GM23338 (cell line): ENCODE results near the gene SYT17. TPM values are rescaled to one million over a fixed set of nuclear protein-coding genes. Genes with fewer than 3 reads are reported as not detected.
A peak's percentile ranks its signal among the peaks of the same experiment; 100 is the strongest.

Experiments
- ATAC-seq: fragments of 200-7000 bp; cut with Tn5 transposase; 3 replicates; pipeline ENCODE4 v1.9.1; 2020
- DNase-seq: peaks from one replicate; pipeline ENCODE4 v3.0.0-alpha.2; 2015; ENCODE audit warnings: low spot score
- H2AFZ ChIP-seq: fragments of 200-600 bp; sonication (generic); 2 replicates; pipeline ENCODE4 v1.8.0; 2016; ENCODE audit warnings: antibody characterized with exemption, mild to moderate bottlenecking, moderate library complexity
- H3F3A ChIP-seq: fragments of 200-600 bp; sonication (generic); replicated peaks from 2 replicates; pipeline ENCODE4 v1.8.0; 2017; ENCODE audit warnings: antibody characterized with exemption, mixed run types, low read depth
- H3K27ac ChIP-seq: fragments of 200-600 bp; sonication (generic); 2 replicates; pipeline ENCODE4 v1.6.1; 2016; ENCODE audit warnings: low read depth
- H3K27me3 ChIP-seq: fragments of 200-600 bp; sonication (generic); 2 replicates; pipeline ENCODE4 v1.8.0; 2016; ENCODE audit warnings: mild to moderate bottlenecking, mixed run types, moderate library complexity; ENCODE audit not compliant: insufficient read depth
- H3K36me3 ChIP-seq: fragments of 200-600 bp; sonication (generic); 2 replicates; pipeline ENCODE4 v1.8.0; 2016; ENCODE audit warnings: mild to moderate bottlenecking; ENCODE audit not compliant: insufficient read depth
- H3K4me1 ChIP-seq: fragments of 200-600 bp; sonication (generic); 2 replicates; pipeline ENCODE4 v1.8.0; 2016; ENCODE audit warnings: mild to moderate bottlenecking, moderate library complexity; ENCODE audit not compliant: insufficient read depth
- H3K4me2 ChIP-seq: fragments of 200-600 bp; sonication (generic); 2 replicates; pipeline ENCODE4 v1.7.1; 2017; ENCODE audit warnings: mixed run types
- H3K4me3 ChIP-seq: fragments of 200-600 bp; sonication (generic); 2 replicates; pipeline ENCODE4 v1.6.1; 2016; ENCODE audit warnings: mixed run types
- H3K79me2 ChIP-seq: fragments of 200-600 bp; sonication (generic); replicated peaks from 2 replicates; pipeline ENCODE4 v1.8.0; 2017; ENCODE audit warnings: mild to moderate bottlenecking; ENCODE audit not compliant: insufficient read depth
- H3K9me2 ChIP-seq: fragments of 200-600 bp; sonication (generic); 2 replicates; pipeline ENCODE4 v1.8.0; 2017; ENCODE audit not compliant: insufficient read depth
- H4K20me1 ChIP-seq: fragments of 200-600 bp; sonication (generic); replicated peaks from 2 replicates; pipeline ENCODE4 v1.8.0; 2017; ENCODE audit warnings: mild to moderate bottlenecking; ENCODE audit not compliant: insufficient read depth
- H3K27ac Mint-ChIP-seq: 2 replicates; pipeline ENCODE4 v1.8.0; 2020; ENCODE audit warnings: inconsistent platforms, mild to moderate bottlenecking, moderate library complexity, mixed read lengths
- H3K27me3 Mint-ChIP-seq: 3 replicates; pipeline ENCODE4 v1.8.0; 2022; ENCODE audit warnings: low read depth, mild to moderate bottlenecking, moderate library complexity, mixed read lengths, inconsistent platforms; ENCODE audit not compliant: insufficient read depth, poor library complexity
- H3K36me3 Mint-ChIP-seq: 3 replicates; pipeline ENCODE4 v1.8.0; 2021; ENCODE audit warnings: low read depth, mild to moderate bottlenecking, inconsistent platforms, moderate library complexity, mixed read lengths
- H3K4me1 Mint-ChIP-seq: 3 replicates; pipeline ENCODE4 v1.8.0; 2020; ENCODE audit warnings: mild to moderate bottlenecking, inconsistent platforms, mixed read lengths
- H3K4me3 Mint-ChIP-seq: 3 replicates; pipeline ENCODE4 v1.8.0; 2021; ENCODE audit warnings: moderate library complexity, mild to moderate bottlenecking, inconsistent platforms, mixed read lengths
- H3K9me3 Mint-ChIP-seq: 3 replicates; pipeline ENCODE4 v1.8.0; 2020; ENCODE audit warnings: moderate library complexity, mild to moderate bottlenecking, inconsistent platforms, mixed read lengths
- CREB1 ChIP-seq: fragments of 250-450 bp; sonication (Bioruptor Pico); IDR thresholded peaks from 2 replicates; pipeline ENCODE4 v1.5.0; 2020; ENCODE audit warnings: low read depth, mild to moderate bottlenecking, moderate library complexity
- EZH2 ChIP-seq: fragments of 200-600 bp; sonication (generic); IDR thresholded peaks from one replicate; pipeline ENCODE4 v1.8.0; 2017; ENCODE audit warnings: antibody characterized with exemption, mild to moderate bottlenecking, low read depth; ENCODE audit not compliant: unreplicated experiment
- EZH2phosphoT487 ChIP-seq: fragments of 200-600 bp; sonication (generic); IDR thresholded peaks from one replicate; pipeline ENCODE4 v1.8.1; 2018; ENCODE audit warnings: antibody characterized with exemption; ENCODE audit not compliant: unreplicated experiment
- JUNB ChIP-seq: IDR thresholded peaks from one replicate; pipeline ENCODE4 v1.6.1; 2016; ENCODE audit warnings: antibody characterized with exemption; ENCODE audit not compliant: unreplicated experiment
- STAT1 ChIP-seq: IDR thresholded peaks from one replicate; pipeline ENCODE4 v1.6.1; 2016; ENCODE audit warnings: antibody characterized with exemption; ENCODE audit not compliant: unreplicated experiment
- ZNF114 ChIP-seq: fragments of 250-450 bp; sonication (Bioruptor Pico); IDR thresholded peaks from 2 replicates; pipeline ENCODE4 v1.5.0; 2020; ENCODE audit warnings: mild to moderate bottlenecking, moderate library complexity
- polyA plus RNA-seq: library from polyadenylated mRNA; unstranded; fragments of >200 nt; fragmentation: Nextera tagmentation; extraction: Ambion mirVana; gene quantifications from 2 replicates; pipeline ENCODE4 v1.2.1, GENCODE V29; 2016
- total RNA-seq: library from RNA; depleted of rRNA; stranded (reverse); fragments of >200 nt; shearing (Covaris generic); gene quantifications from 2 replicates; pipeline ENCODE4 v1.2.3, GENCODE V29; 2014
- TF ChIP-seq, protein P1 (sequence below): fragments of 250-450 bp; sonication (Bioruptor Pico); IDR thresholded peaks from 2 replicates; pipeline ENCODE4 v1.5.0; 2020; ENCODE audit warnings: mild to moderate bottlenecking, moderate library complexity

The SYT17 gene
- total and polyA plus RNA-seq, 2 experiments from 2014 or later = 5.3 to 9.5 TPM

DNA sequence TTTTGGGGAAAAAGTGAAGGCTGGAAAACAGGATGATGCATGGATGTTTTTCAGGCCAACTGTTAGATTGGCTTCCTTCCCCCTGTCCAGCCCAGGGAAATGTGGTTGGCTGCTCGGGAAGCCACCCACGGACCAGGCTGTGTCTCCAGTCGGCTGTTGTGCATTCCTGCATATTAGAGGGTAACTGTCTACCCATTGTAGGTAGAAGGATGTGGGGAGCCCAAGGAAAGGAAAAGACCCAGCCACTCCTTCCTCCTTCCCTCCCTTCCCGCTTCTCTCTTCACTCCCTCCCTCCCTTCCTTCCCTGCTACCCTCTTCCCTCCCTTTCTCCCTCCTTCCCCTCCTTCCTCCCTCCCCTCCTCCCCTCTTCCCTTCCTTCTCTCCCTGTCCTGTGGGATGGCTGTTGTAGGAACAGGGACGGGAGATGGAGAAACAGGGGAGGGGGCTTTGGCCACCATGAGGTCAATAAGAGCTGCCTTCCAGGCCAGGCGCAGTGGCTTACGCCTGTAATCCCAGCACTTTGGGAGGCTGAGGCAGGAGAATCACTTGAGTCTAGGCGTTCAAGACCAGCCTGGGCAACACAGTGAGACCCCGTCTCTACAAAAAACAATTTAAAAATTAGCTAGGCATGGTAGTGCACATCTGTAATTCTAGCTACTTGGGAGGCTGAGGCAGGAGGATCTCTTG, 16.9 kb downstream of the SYT17 start:
- no peak overlapping the region; the same call in 1 of the 2 replicates for H3K27ac ChIP-seq
- peak overlapping the region; percentile 11; the same call in 1 of the 2 replicates for H3K4me3 ChIP-seq
- Mint-ChIP-seq H3K27ac (no peak overlapping the region), H3K27me3 (peaks cover 6% of the 10 kb centered on the region), H3K4me3 (no peak overlapping the region), H3K36me3 (peaks cover 15% of the 10 kb centered on the region; the same call in 2 of the 3 replicates), H3K4me1 (peaks cover 19% of the 10 kb centered on the region), H3K9me3 (peaks cover 4% of the 10 kb centered on the region; the same call in 1 of the 3 replicates)
- no peaks in the 10 kb centered on the region for H4K20me1 ChIP-seq
- no peaks in the 10 kb centered on the region for H3K9me2 ChIP-seq
- 0 out of 2 replicates have a peak overlapping the region, but pooled peaks have one; percentile 52 for H2AFZ ChIP-seq
- H3F3A ChIP-seq = no peaks in the 10 kb centered on the region
- peaks cover 9% of the 10 kb centered on the region for H3K4me1 ChIP-seq
- ATAC-seq (peak; percentile 92), DNase-seq (peak; percentile 72)
- H3K4me2 ChIP-seq = peak overlapping the region; percentile 63; the same call in 1 of the 2 replicates
- H3K27me3 ChIP-seq = no peaks in the 10 kb centered on the region
- no peaks in the 10 kb centered on the region for H3K36me3 ChIP-seq
- H3K79me2 ChIP-seq = no peaks in the 10 kb centered on the region
- TF ChIP-seq ZNF114 (no peak), JUNB (no peak), EZH2phosphoT487 (no peak), EZH2 (no peak), STAT1 (no peak), CREB1 (CRISPR knock-in tag) (no peak)
- TF ChIP-seq, protein P1, sequence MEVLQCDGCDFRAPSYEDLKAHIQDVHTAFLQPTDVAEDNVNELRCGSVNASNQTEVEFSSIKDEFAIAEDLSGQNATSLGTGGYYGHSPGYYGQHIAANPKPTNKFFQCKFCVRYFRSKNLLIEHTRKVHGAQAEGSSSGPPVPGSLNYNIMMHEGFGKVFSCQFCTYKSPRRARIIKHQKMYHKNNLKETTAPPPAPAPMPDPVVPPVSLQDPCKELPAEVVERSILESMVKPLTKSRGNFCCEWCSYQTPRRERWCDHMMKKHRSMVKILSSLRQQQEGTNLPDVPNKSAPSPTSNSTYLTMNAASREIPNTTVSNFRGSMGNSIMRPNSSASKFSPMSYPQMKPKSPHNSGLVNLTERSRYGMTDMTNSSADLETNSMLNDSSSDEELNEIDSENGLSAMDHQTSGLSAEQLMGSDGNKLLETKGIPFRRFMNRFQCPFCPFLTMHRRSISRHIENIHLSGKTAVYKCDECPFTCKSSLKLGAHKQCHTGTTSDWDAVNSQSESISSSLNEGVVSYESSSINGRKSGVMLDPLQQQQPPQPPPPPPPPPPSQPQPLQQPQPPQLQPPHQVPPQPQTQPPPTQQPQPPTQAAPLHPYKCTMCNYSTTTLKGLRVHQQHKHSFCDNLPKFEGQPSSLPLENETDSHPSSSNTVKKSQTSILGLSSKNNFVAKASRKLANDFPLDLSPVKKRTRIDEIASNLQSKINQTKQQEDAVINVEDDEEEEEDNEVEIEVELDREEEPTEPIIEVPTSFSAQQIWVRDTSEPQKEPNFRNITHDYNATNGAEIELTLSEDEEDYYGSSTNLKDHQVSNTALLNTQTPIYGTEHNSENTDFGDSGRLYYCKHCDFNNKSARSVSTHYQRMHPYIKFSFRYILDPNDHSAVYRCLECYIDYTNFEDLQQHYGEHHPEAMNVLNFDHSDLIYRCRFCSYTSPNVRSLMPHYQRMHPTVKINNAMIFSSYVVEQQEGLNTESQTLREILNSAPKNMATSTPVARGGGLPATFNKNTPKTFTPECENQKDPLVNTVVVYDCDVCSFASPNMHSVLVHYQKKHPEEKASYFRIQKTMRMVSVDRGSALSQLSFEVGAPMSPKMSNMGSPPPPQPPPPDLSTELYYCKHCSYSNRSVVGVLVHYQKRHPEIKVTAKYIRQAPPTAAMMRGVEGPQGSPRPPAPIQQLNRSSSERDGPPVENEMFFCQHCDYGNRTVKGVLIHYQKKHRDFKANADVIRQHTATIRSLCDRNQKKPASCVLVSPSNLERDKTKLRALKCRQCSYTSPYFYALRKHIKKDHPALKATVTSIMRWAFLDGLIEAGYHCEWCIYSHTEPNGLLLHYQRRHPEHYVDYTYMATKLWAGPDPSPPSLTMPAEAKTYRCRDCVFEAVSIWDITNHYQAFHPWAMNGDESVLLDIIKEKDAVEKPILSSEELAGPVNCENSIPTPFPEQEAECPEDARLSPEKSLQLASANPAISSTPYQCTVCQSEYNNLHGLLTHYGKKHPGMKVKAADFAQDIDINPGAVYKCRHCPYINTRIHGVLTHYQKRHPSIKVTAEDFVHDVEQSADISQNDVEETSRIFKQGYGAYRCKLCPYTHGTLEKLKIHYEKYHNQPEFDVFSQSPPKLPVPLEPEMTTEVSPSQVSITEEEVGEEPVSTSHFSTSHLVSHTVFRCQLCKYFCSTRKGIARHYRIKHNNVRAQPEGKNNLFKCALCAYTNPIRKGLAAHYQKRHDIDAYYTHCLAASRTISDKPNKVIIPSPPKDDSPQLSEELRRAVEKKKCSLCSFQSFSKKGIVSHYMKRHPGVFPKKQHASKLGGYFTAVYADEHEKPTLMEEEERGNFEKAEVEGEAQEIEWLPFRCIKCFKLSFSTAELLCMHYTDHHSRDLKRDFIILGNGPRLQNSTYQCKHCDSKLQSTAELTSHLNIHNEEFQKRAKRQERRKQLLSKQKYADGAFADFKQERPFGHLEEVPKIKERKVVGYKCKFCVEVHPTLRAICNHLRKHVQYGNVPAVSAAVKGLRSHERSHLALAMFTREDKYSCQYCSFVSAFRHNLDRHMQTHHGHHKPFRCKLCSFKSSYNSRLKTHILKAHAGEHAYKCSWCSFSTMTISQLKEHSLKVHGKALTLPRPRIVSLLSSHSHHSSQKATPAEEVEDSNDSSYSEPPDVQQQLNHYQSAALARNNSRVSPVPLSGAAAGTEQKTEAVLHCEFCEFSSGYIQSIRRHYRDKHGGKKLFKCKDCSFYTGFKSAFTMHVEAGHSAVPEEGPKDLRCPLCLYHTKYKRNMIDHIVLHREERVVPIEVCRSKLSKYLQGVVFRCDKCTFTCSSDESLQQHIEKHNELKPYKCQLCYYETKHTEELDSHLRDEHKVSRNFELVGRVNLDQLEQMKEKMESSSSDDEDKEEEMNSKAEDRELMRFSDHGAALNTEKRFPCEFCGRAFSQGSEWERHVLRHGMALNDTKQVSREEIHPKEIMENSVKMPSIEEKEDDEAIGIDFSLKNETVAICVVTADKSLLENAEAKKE (CRISPR knock-in tag) = 0 out of 2 replicates have a peak, but pooled peaks have one; percentile 33
